Germinal center (tissue), 1 donor: ENCODE data around the gene COL23A1.

ENCODE experiments used
- DNase-seq: peaks from one replicate; pipeline ENCODE4 v3.0.0; 2012; ENCODE audit warnings: mixed read lengths, low spot score

Gene COL23A1

DNA sequence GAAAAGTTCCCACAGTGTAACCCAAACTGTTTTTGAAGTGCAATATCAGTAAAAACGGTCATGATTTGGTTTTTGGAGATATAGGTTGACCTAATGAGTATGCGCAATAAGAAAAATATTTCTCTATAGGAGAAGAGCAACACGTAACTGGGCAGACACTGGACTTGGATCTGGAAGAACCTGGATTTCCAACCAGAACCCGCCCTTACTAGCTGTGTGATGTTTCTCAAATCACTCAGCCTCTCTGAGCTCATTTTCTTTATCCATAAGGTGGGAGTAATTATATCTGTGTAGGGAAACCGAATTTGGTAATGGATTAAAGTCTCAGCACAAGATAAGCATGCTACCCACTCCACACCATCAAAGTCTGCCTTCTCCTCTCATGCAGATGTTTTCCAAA lies 169.1 kb downstream of the COL23A1 start:
- DNase-seq, result no peak

DNA sequence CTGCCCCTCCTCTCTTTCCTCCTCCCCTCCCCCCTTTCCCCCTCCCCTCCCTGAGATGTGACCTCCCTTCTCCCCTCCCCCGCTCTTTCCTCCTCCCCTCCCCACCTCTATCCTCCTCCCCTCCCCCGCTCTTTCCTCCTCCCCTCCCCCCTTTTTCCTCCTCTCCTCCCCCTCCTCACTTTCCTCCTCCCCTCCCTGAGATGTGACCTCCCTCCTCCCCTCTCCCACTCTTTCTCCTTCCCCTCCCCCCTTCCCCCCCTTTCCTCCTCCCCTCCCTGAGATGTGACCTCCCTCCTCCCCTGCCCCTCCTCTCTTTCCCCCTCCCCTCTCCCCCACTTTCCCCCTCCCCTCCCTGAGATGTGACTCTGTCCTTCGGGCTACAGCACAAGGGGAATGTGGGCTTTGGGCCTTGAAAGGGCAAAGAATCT lies 169.8 kb downstream of the COL23A1 start:
- no peak for DNase-seq

DNA sequence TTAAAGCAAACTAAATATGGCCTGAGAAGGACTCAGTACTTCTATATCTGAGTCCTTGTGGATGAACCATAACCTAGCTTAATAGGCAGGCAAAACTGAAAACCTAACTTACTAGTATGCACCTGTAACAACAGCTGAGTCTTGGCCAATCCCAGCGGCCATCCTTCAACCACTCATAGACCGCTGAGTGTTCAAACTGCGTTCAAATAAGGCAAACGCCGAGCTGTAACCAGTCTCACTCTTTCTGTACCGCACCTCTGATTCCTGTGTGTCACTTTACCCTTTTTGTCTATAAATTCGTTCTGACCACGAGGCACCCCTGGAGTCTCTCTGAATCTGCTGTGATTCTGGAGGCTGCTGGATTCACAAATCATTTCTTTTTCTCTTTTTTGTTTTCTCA lies 170.5 kb downstream of the COL23A1 start:
- no peak for DNase-seq

DNA sequence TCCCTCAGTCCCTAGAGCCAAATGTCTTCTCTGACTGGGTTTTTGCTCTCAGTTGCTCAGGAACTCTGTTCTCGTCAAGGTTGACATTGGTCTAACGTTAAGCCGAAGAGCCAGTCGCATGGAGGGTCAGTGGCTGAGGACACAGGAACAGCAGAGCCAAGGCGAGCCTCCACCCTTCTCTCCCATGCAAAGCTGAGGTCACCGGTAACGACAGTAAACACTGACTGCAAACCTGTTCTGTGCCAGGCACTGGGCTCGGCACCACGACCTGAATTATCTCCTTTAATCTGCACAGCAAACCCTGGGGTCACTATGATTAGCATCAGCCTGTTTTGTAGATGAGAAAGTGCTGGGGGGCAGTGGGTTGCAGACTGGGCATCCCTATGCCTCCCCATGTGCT lies 171.0 kb downstream of the COL23A1 start:
- no peak for DNase-seq

DNA sequence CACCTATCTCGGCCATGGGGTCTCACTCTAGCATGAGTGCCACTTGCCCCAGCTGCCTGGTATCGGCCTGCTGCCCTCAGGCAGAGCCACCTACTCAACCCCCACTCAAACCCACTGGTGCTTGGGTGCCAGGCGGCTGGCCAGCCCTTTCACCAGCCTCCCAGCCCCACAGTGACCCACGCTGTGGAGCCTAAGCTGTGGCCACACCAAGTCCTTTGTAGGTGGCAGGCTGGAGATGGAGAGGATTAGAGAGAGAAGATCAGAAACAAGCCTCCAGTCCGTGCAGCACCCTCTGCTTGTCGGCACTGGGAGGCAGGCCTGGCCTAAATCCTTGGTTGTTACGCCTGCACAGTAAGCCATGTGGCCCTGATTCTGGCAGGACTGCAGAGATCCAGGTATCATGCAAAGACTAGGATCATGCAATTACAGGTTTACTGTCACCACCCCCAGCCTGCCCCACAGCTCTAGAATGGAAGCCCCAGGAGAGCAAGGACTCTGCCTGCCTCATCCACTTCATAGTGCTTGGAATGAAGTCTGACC lies 171.7 kb downstream of the COL23A1 start:
- DNase-seq, result no peak

DNA sequence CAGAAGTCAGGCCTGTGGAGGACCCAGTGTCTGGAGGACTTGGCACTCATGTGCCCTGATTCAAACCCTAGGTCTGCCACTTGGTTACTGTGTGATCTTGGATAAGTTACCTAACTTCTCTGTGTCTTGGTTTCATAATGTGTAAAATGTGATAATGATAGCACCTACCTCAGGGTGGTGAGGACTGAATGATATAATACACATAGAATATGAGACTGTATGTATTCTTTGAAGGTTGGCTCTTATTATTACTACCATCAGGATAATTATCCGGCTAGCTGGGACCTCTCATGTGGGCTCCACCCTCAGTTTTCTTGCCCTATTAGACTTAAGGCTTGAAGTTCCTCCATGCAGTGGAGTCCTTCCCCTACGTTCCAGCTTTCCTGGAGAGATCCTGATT lies 172.2 kb downstream of the COL23A1 start:
- DNase-seq, result no peak

DNA sequence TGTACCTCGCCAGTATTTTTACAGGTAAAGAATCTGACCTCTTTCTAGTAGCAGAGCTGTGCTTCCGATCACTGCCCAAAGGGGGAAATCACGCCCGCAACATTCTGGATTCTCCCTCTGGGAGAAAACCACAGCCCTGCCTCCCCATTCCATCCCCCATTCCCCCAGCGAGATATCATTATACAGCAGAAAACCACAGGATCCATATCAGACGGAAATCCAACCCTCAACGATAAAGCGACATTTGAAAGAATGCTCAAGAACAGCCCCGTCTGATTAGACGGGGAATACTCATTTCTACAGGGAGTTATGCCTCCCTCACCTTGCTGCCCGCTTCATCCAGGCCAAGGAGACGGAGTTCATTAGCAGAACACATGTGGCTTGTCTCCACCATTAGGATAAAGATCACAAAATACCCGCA lies 172.8 kb downstream of the COL23A1 start:
- no peak for DNase-seq

DNA sequence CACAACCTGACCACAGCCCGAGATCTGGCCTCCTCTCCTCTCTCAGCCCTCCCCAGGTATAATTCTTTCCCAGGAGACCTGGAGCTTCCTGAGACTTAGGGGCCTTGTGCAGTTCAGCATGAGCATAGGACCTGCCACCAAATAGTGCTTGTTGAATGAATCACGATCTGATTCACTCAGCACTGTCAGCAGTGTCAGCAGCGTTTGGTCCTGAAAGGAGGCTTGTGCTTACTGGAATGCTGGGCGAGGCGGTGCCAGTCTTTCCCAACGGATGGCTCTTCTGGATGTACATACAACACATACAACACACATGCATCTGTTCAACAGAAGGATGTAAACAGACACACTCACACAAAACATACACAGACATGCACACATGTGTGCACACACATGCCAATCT lies 173.3 kb downstream of the COL23A1 start:
- no peak for DNase-seq

GRCh38 chr5:178416206-178416882 lies 173.8 kb downstream of the COL23A1 start:
- DNase-seq, result no peak

GRCh38 chr5:178415353-178415752 lies 174.8 kb downstream of the COL23A1 start:
- no peak for DNase-seq

- DNase-seq, result no peak
Measured at GRCh38 chr5:178413988-178414387, 176.2 kb downstream of the COL23A1 start.

- no peak for DNase-seq
Measured at GRCh38 chr5:178411083-178411482, 179.1 kb downstream of the COL23A1 start.

- DNase-seq, result no peak
Measured at GRCh38 chr5:178407646-178408045, 182.5 kb downstream of the COL23A1 start.

DNA sequence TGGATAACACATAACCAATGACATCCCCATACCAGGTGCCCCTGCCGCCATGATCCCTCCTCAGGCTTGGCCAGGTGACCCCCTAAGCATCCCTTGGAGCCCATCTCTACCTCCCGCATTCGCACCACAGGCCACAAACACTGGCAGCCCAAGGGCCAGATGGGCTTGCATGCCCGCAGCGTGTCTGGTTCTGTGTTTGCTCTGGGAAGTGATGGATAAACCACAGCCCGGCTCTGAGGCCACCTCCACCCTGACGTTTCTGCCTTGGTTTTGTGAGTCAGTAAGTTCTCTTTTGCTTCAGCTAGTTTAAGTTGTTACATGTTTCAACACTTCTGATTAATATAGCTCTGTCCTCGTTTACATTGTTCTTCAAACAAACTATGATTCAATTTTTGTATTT lies 185.2 kb downstream of the COL23A1 start:
- DNase-seq, result no peak

- no peak for DNase-seq
Measured at GRCh38 chr5:178403956-178404600, 186.1 kb downstream of the COL23A1 start.

DNA sequence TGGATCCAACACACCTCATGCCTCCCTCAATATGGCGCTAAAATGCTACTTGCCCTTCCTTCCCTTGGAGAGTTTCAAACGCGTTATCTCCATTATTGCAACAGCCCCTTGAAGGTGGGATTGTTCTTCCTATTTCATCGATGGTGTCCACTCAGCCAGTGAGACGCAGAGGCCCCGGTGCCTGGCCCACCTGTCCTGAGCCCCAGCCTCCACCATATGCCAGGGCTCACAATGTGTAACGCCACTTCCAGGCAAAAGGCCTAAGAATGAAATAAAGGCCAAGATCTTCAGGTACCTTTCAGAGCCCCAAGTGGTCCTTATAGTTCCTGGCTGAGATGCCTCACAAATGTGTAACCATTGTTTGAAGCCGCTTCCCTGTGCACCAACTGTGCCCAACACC lies 186.8 kb downstream of the COL23A1 start:
- no peak for DNase-seq

DNA sequence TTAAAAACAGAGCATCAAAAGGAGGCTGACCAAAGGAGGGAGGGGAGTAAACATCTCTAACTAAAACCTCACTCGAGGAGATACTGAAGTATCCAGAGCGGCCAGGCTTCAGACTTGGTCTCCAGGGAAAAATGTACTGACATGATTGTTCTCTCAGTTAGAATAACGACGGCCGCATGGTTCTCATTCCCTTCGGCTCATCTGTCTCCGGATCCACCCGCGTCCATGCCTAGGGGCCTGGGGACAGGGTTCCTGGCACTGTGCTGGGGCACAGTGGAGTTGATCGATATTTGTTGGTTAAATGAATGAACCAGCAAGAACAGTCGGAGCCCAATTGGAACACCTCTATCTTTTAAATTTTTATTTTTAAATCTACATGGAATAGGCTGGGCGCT lies 190.5 kb downstream of the COL23A1 start:
- DNase-seq, result no peak

GRCh38 chr5:178398901-178399700 lies 191.1 kb downstream of the COL23A1 start:
- DNase-seq, result no peak

DNA sequence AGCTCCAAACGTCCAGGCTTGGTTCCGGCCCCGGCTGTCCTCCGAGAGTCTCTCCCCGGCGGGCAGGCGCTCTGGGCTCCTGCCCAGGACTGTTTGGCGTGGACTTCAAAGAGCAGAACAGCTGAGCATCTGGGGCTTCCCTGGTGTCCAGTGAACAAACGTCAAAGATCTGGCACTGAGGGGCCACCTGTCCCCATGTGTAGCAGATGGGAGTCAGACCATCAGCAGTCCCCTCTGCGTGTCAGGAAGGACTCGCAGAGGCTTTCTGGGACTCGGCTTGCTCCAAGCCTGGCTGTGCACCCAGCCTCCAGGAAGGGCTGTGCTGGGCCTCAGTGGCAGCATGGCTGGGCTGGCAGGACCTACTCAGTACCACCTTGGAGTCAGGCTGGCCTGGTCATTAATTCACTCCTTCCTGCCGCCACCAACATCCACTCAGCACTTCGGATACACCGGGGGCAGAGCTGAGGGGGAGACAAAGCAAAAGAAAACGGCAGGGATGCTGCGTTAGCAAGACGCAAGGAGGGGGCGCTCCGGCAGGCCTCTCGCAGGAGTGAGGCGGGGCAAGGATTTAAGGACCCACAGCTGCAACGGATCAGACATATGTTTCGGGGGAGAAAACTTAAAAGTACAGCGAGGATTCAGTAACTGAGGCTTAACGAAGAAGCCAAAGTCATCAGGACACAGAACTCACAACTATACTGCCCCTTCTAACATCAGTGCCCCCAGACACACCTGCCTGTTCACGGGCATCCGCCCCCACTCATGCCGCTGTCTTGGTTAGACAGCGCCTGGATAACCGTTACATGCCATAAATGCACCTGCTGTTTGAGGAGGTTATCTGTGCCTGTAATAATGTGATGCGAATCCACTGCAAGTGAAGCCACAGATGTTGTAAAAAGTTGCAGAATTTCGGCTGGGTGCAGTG lies 193.1 kb downstream of the COL23A1 start:
- no peak for DNase-seq

GRCh38 chr5:178394074-178394473 lies 196.1 kb downstream of the COL23A1 start:
- DNase-seq, result no peak

- no peak for DNase-seq
Measured at GRCh38 chr5:178392931-178393394, 197.2 kb downstream of the COL23A1 start.

DNA sequence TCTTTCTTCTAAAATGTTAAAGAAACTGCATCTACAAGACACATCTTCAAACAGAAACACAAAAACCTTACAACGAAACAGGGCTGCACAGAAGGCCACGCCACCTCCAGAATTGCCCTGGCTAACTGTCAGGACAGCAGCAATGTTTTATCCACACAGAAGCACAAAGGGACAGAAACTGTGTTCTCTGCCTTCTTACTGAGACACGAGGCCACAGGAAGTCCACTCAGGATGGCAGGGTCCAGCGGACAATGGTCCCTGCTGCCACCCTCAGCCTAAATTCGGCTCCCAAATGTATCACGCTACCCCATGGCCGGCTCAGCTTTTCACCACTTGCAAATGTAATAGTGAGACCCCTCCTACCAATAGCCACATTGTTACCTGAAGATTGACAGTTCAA lies 197.8 kb downstream of the COL23A1 start:
- DNase-seq, result no peak
